Sigmoid colon (tissue), 4 donors: ENCODE data around the gene OGT.

Source experiments
- POLR2AphosphoS5 ChIP-seq, 4 donors: sonication (generic); formaldehyde crosslinking; IDR thresholded peaks; one replicate each; pipeline ENCODE4 v1.6.1; 2017; ENCODE audit warnings: antibody characterized with exemption in 4 of 4
- TF ChIP-seq, protein P1 (sequence below), 4 experiments: fragments of 450-650 bp in 3 of 4; fragments of 200-600 bp in 1 of 4; IDR thresholded peaks; one replicate each; pipeline ENCODE4 v1.5.1; 2016 to 2019; ENCODE audit warnings: antibody characterized with exemption in 4 of 4, mild to moderate bottlenecking in 3 of 4, moderate library complexity in 2 of 4

DNA sequence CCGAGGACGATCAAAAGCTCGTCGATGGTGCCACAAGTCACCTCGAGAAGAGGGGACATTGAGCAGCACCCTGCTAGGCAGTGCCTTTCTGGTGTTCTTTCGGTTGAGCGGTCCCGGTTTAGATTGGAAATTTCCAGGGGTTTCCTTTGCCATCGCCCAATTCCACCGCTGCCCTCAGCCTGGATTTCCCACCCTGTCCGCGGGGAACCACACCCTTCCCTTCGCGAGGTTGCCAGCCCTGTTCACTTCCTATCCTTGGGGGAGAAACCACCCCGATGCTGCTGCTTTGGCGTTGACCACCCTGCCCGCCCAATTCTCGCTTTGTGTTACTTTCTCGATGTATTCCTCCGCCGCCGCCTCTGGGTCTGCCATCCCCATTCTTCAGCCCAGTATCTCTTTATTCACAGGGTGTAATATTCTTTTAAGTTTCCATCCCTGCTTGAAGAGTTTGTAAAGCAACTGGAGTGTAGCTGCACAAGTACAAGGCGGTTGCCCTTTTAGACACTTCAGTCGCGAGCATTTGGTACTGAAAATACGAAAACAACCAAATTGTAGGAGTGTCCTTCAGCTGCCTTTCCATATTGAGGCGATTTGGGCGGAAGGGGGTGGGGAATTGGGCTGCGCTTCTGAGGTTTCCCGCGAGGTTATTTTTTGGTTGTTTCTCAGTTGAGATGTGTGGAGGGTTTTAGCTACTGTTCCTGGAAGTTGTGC is 1.1 kb downstream of the OGT start:
- TF ChIP-seq, protein P1, sequence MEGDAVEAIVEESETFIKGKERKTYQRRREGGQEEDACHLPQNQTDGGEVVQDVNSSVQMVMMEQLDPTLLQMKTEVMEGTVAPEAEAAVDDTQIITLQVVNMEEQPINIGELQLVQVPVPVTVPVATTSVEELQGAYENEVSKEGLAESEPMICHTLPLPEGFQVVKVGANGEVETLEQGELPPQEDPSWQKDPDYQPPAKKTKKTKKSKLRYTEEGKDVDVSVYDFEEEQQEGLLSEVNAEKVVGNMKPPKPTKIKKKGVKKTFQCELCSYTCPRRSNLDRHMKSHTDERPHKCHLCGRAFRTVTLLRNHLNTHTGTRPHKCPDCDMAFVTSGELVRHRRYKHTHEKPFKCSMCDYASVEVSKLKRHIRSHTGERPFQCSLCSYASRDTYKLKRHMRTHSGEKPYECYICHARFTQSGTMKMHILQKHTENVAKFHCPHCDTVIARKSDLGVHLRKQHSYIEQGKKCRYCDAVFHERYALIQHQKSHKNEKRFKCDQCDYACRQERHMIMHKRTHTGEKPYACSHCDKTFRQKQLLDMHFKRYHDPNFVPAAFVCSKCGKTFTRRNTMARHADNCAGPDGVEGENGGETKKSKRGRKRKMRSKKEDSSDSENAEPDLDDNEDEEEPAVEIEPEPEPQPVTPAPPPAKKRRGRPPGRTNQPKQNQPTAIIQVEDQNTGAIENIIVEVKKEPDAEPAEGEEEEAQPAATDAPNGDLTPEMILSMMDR (IDR thresholded peaks at IDR 0.05) = no peak
- TF ChIP-seq POLR2AphosphoS5 (IDR thresholded peaks at IDR 0.05) = peak in 3 of 4 donors; percentile 21 to 30 (median 26)
